ENCODE measurements around the gene NNT.

NNT gene

GRCh38 chr5:43565043-43565442 lies 37.9 kb upstream of the NNT start:
- Histone ChIP-seq H3K27me3 (no peaks in the 10 kb centered on the region), H3K36me3 (no peaks in the 10 kb centered on the region), H3K4me1 (peaks cover 0 to 12% (median 3%) of the 10 kb centered on the region in 4 donors), H3K9me3 (no peaks in the 10 kb centered on the region), H3K4me3 (no peak overlapping the region), H3K27ac (no peak overlapping the region)
- intact Hi-C loops (cut with DNase I; ENCODE audit: low total_unique reads) = no loop called here
- DNase-seq = no peak
- TF ChIP-seq CTCF (IDR thresholded peaks at IDR 0.05) = no peak

- peaks cover 0 to 25% (median 7%) of the 10 kb centered on the region in 4 donors for H3K4me1 ChIP-seq
- DNase-seq = no peak
- no peak overlapping the region for H3K4me3 ChIP-seq
- no peak for TF ChIP-seq CTCF (IDR thresholded peaks at IDR 0.05)
- H3K36me3 ChIP-seq = no peaks in the 10 kb centered on the region
- no peak overlapping the region for H3K27ac ChIP-seq
- intact Hi-C loops (cut with DNase I; ENCODE audit: low total_unique reads) = no loop called here
- no peaks in the 10 kb centered on the region for H3K27me3 ChIP-seq
- no peaks in the 10 kb centered on the region for H3K9me3 ChIP-seq
These were observed 35.0 kb upstream of the NNT start for GRCh38 chr5:43567967-43568366.

- no peak for TF ChIP-seq CTCF (IDR thresholded peaks at IDR 0.05)
- Histone ChIP-seq H3K4me1 (peaks cover 0 to 19% (median 4%) of the 10 kb centered on the region in 4 donors), H3K4me3 (no peak overlapping the region), H3K9me3 (no peaks in the 10 kb centered on the region), H3K27ac (no peak overlapping the region), H3K27me3 (no peaks in the 10 kb centered on the region), H3K36me3 (no peaks in the 10 kb centered on the region)
- intact Hi-C loops (cut with DNase I; ENCODE audit: low total_unique reads) = no loop called here
- DNase-seq = no peak
These were observed 33.7 kb upstream of the NNT start for GRCh38 chr5:43569236-43569746.

- H3K27ac ChIP-seq = peak overlapping the region; percentile 50 to 66
- no peak for TF ChIP-seq CTCF (IDR thresholded peaks at IDR 0.05)
These were observed 32.4 kb upstream of the NNT start for GRCh38 chr5:43570450-43571158.

GRCh38 chr5:43571237-43571636 lies 31.7 kb upstream of the NNT start:
- DNase-seq = no peak
- no peak for TF ChIP-seq CTCF (IDR thresholded peaks at IDR 0.05)
- peak overlapping the region; percentile 50 to 66 for H3K27ac ChIP-seq
- peaks cover 0 to 19% (median 4%) of the 10 kb centered on the region in 4 donors for H3K4me1 ChIP-seq
- intact Hi-C loops (cut with DNase I; ENCODE audit: low total_unique reads) = no loop called here
- H3K27me3 ChIP-seq = no peaks in the 10 kb centered on the region
- H3K36me3 ChIP-seq = no peaks in the 10 kb centered on the region
- H3K9me3 ChIP-seq = no peaks in the 10 kb centered on the region
- H3K4me3 ChIP-seq = peak overlapping the region; percentile 32

More at GRCh38 chr5:43570450-43571158, 32.4 kb upstream of the NNT start:
- intact Hi-C loops (cut with DNase I; ENCODE audit: low total_unique reads) = no loop called here
- Histone ChIP-seq H3K4me1 (peaks cover 0 to 19% (median 4%) of the 10 kb centered on the region in 4 donors), H3K27me3 (no peaks in the 10 kb centered on the region), H3K9me3 (no peaks in the 10 kb centered on the region), H3K36me3 (no peaks in the 10 kb centered on the region), H3K4me3 (peak overlapping the region; percentile 32)
- no peak for DNase-seq
